HepG2 (cell line): ENCODE measurements around the gene HOXA10. TPM values are rescaled to one million over a fixed set of nuclear protein-coding genes. Genes with fewer than 3 reads are reported as not detected.
A peak's percentile ranks its signal among the peaks of the same experiment; 100 is the strongest.

ENCODE experiments used
- CCAR2 ChIP-seq: fragments of 200-400 bp; formaldehyde crosslinking; optimal IDR thresholded peaks from 2 replicates; pipeline ENCODE3; 2018; ENCODE audit warnings: low read depth, mild to moderate bottlenecking, low read length, moderate library complexity
- GMEB2 ChIP-seq: IDR thresholded peaks from 2 replicates; pipeline ENCODE4 v1.6.1; 2016; ENCODE audit warnings: missing biosample characterization, missing genetic modification reagents, low read depth
- KDM2A ChIP-seq: sonication (generic); formaldehyde crosslinking; IDR thresholded peaks from 2 replicates; pipeline ENCODE4 v1.4.0; 2020; ENCODE audit warnings: low read depth, missing genetic modification reagents, borderline replicate concordance
- KLF15 ChIP-seq: sonication (generic); formaldehyde crosslinking; IDR thresholded peaks from 2 replicates; pipeline ENCODE4 v1.8.1; 2023; ENCODE audit warnings: borderline replicate concordance, mild to moderate bottlenecking, inconsistent platforms, missing genetic modification reagents, mixed read lengths
- MAF1 ChIP-seq: sonication (generic); formaldehyde crosslinking; IDR thresholded peaks from 2 replicates; pipeline ENCODE4 v1.5.0; 2020; ENCODE audit warnings: missing genetic modification reagents, borderline replicate concordance
- PLRG1 ChIP-seq: fragments of 450-650 bp; conservative IDR thresholded peaks from 2 replicates; pipeline ENCODE4 v1.6.1; 2016
- TERF1 ChIP-seq: sonication (generic); formaldehyde crosslinking; IDR thresholded peaks from 2 replicates; pipeline ENCODE4 v1.8.0; 2022; ENCODE audit warnings: mild to moderate bottlenecking, missing genetic modification reagents, moderate library complexity
- ZNF234 ChIP-seq: sonication (generic); formaldehyde crosslinking; conservative IDR thresholded peaks from 2 replicates; pipeline ENCODE4 v1.5.1; 2020; ENCODE audit warnings: mild to moderate bottlenecking, missing genetic modification reagents
- ZNF639 ChIP-seq: conservative IDR thresholded peaks from 2 replicates; pipeline ENCODE4 v1.6.1; 2018; ENCODE audit warnings: missing genetic modification reagents
- ZNF687 ChIP-seq: sonication (generic); formaldehyde crosslinking; IDR thresholded peaks from 2 replicates; pipeline ENCODE4 v1.5.1; 2020; ENCODE audit warnings: mild to moderate bottlenecking, missing genetic modification reagents, moderate library complexity
- polyA plus RNA-seq, 8 experiments: library from polyadenylated mRNA; depleted of rRNA in 3 of 8; stranded (reverse) in 7 of 8; unstranded in 1 of 8; fragments of >200 nt; fragmentation: Illumina TruSeq in 4 of 8; extraction: Trizol in 4 of 8; gene quantifications; 2 replicates each; pipeline versions ENCODE4 v1.2.1 to v1.2.3, GENCODE V29; 2011 to 2016; ENCODE audit warnings: low read depth in 4 of 8, missing spikeins in 1 of 8, mixed read lengths in 1 of 8; ENCODE audit not compliant: insufficient read depth in 1 of 8
- total RNA-seq, 5 experiments: library from RNA; depleted of rRNA; stranded (reverse); fragments of >200 nt; fragmentation: Illumina TruSeq; extraction: Trizol; gene quantifications; 2 replicates each; pipeline ENCODE4 v1.2.3, GENCODE V29; 2016; ENCODE audit warnings: low read depth in 1 of 5

HOXA10 gene
- total and polyA plus RNA-seq, 2 of the 13 experiments (the other 11 are each of a cell fraction or from before 2014, with no cell fraction given): not detected

DNA sequence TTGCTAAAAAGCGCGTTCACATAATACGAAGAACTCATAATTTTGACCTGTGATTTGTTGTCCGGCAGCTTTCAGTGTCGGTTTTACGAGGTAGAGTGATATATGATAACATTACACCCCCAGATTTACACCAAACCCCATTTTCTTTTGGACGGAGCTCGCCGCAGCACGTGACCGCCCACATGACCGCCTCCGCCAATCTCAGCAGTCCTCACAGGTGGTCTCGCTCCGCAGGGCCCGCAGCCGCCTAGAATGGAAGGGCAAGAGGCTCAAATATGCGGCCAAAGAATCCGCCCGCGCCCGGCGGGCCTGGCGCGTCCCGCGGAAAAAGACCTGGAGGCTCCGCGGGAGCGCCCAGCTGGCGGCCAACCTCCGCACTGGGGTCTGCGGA, 17.6 kb downstream of the HOXA10 start, which contains the start of gene HOXA7 (continued):
- TF ChIP-seq ZNF639 (no peak), ZNF687 (CRISPR knock-in tag) (peak; percentile 12; the same call in 1 of the 2 replicates), TERF1 (CRISPR knock-in tag) (no peak), ZNF234 (CRISPR knock-in tag) (no peak), PLRG1 (no peak), MAF1 (CRISPR knock-in tag) (no peak), GMEB2 (CRISPR knock-in tag) (no peak), KDM2A (no peak), CCAR2 (no peak), KLF15 (CRISPR knock-in tag) (no peak)
